Lower leg skin (tissue), 3 donors: ENCODE measurements around the gene MIF.

Source experiments
- POLR2A ChIP-seq, 2 donors: fragments of 450-650 bp; IDR thresholded peaks; one replicate each; pipeline ENCODE4 v1.6.1; 2016 to 2017; ENCODE audit warnings: antibody characterized with exemption in 2 of 2, mild to moderate bottlenecking in 1 of 2, moderate library complexity in 1 of 2
- TF ChIP-seq, protein P1 (sequence below), 3 donors: fragments of 450-650 bp; IDR thresholded peaks; one replicate each; pipeline ENCODE4 v1.5.1; 2016; ENCODE audit warnings: antibody characterized with exemption in 3 of 3, mild to moderate bottlenecking in 3 of 3, moderate library complexity in 2 of 3

DNA sequence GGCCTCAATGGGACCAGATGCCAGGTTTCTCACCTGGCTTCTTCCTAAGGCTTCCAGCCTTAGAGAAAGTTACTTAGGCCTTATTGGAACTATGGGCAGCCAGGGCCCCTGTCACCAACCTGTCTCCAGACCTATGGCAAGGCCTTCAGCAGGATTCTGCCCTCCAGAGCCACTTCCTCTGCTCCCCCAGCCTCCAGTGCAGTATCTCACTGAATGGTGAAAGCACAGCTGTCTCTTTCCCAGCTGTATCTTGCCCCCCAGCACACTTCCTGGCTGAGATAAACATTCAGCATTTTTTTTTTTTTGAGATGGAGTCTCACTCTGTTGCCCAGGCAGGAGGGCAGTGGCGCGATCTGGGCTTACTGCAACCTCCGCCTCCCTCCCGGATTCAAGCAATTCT is 35.0 kb upstream of the MIF start:
- TF ChIP-seq, protein P1, sequence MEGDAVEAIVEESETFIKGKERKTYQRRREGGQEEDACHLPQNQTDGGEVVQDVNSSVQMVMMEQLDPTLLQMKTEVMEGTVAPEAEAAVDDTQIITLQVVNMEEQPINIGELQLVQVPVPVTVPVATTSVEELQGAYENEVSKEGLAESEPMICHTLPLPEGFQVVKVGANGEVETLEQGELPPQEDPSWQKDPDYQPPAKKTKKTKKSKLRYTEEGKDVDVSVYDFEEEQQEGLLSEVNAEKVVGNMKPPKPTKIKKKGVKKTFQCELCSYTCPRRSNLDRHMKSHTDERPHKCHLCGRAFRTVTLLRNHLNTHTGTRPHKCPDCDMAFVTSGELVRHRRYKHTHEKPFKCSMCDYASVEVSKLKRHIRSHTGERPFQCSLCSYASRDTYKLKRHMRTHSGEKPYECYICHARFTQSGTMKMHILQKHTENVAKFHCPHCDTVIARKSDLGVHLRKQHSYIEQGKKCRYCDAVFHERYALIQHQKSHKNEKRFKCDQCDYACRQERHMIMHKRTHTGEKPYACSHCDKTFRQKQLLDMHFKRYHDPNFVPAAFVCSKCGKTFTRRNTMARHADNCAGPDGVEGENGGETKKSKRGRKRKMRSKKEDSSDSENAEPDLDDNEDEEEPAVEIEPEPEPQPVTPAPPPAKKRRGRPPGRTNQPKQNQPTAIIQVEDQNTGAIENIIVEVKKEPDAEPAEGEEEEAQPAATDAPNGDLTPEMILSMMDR (IDR thresholded peaks at IDR 0.05) = no peak
- TF ChIP-seq POLR2A (IDR thresholded peaks at IDR 0.05) = no peak
